IgD-negative memory B cell (primary cell): Measurements from ENCODE around the gene SLX9. TPM values are rescaled to one million over a fixed set of nuclear protein-coding genes. Genes with fewer than 3 reads are reported as not detected.
A peak's percentile ranks its signal among the peaks of the same experiment; 100 is the strongest.
"Not testable (repeated sequence)": the region's sequence is repeated elsewhere in the genome, so short reads cannot be mapped to it uniquely, and the experiment has no call there.

Experiments used
- H3K27ac Mint-ChIP-seq, 3 donors: one replicate each; pipeline ENCODE4 v1.8.0; 2020 to 2022; ENCODE audit warnings: mild to moderate bottlenecking in 3 of 3, mixed read lengths in 3 of 3, moderate library complexity in 1 of 3
- H3K27me3 Mint-ChIP-seq: one replicate; pipeline ENCODE4 v1.8.0; 2021; ENCODE audit warnings: mixed read lengths
- H3K36me3 Mint-ChIP-seq: one replicate; pipeline ENCODE4 v1.8.0; 2020; ENCODE audit warnings: mild to moderate bottlenecking, mixed read lengths
- H3K4me1 Mint-ChIP-seq, 3 donors: one replicate each; pipeline ENCODE4 v1.8.0; 2020 to 2022; ENCODE audit warnings: mixed read lengths in 3 of 3, mild to moderate bottlenecking in 1 of 3
- H3K4me3 Mint-ChIP-seq, 4 donors: one replicate each; pipeline ENCODE4 v1.8.0; 2020 to 2022; ENCODE audit warnings: mild to moderate bottlenecking in 4 of 4, mixed read lengths in 4 of 4, moderate library complexity in 3 of 4
- H3K9me3 Mint-ChIP-seq, 3 donors: one replicate each; pipeline ENCODE4 v1.8.0; 2020 to 2021; ENCODE audit warnings: mixed read lengths in 3 of 3, mild to moderate bottlenecking in 1 of 3
- polyA plus RNA-seq: library from polyadenylated mRNA; unstranded; fragments of 300-500 nt; fragmentation: Illumina TruSeq; gene quantifications from one replicate; pipeline ENCODE4 v1.2.3, GENCODE V29; 2021

SLX9 gene
- polyA plus RNA-seq, 1 donor from 2014 or later = 12.3 TPM

DNA sequence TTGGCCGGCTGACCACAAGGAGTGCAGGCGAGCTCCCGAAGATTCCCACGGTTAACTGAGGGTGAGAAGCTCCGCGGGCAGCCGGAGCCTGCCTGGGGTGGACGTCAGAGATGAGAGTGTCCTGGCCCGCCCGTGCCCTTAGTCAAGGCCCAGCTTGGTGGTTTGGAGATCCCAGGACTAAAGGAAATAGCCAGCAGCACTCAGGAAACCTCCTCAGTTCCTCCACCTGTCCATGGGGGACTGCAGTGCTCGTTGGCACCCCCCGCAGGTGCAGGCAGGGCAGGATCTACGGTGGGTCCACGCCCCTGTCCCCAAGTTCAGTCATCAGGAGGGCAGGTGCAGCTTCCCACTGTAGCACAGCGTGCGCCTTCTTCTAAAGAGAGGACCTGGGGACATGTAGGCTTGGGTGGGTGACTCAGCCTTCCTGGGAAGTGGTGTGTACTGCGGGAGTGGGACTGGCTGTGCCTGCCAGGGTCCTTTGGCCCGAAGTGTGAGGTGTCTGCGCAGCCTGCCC is 32.5 kb downstream of the SLX9 start:
- Mint-ChIP-seq H3K27ac (no peak overlapping the region), H3K36me3 (no peaks in the 10 kb centered on the region), H3K4me3 (no peak overlapping the region), H3K4me1 (peaks cover 1 to 6% (median 2%) of the 10 kb centered on the region in 3 donors), H3K9me3 (no peaks in the 10 kb centered on the region), H3K27me3 (no peaks in the 10 kb centered on the region)

DNA sequence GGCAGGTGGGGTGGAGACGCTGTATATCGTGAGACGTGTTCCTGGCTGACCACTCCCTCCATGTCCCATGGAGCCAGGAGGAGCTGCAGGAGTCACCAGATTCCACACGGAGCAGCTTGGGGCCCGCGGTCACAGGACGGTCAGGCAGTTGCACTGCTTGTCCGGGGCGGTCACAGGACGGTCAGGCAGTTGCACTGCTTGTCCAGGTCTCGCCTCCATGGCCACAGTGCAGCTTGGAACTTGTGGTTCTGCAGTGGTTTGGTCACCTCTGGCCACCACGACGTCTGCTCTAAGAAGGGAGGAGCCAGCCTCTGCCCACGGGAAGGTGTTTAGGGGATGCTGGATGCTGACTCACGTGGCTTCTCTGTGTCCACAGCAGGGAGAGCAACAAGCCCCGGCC is 33.0 kb downstream of the SLX9 start:
- peaks cover 1 to 6% (median 2%) of the 10 kb centered on the region in 3 donors for H3K4me1 Mint-ChIP-seq
- H3K9me3 Mint-ChIP-seq = no peaks in the 10 kb centered on the region
- H3K36me3 Mint-ChIP-seq = no peaks in the 10 kb centered on the region
- no peak overlapping the region for H3K4me3 Mint-ChIP-seq
- no peak overlapping the region for H3K27ac Mint-ChIP-seq
- H3K27me3 Mint-ChIP-seq = no peaks in the 10 kb centered on the region

DNA sequence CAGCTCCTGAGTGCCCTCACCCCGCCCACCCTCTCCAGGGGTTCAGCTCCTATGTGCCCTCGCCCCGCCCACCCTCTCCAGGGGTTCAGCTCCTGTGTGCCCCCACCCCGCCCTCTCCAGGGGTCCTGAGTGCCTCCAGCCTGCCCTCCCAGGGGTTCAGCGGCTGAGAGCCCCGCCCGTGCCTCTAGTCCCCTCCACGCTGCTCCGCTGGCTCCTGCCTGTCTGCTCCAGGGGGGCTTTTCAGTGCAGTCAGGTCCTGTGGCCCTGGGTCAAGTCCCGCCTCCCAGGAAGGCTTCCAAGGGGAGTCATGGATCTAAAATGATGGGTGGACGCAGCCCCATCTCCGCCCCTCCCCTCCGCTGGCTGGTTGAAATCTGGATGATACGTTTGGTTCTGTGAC is 33.8 kb downstream of the SLX9 start:
- Mint-ChIP-seq H3K4me3 (peak overlapping the region in 1 of 4 donors; percentile 29), H3K36me3 (no peaks in the 10 kb centered on the region), H3K4me1 (peaks cover 1 to 6% (median 2%) of the 10 kb centered on the region in 3 donors), H3K9me3 (no peaks in the 10 kb centered on the region), H3K27ac (no peak overlapping the region), H3K27me3 (no peaks in the 10 kb centered on the region)

DNA sequence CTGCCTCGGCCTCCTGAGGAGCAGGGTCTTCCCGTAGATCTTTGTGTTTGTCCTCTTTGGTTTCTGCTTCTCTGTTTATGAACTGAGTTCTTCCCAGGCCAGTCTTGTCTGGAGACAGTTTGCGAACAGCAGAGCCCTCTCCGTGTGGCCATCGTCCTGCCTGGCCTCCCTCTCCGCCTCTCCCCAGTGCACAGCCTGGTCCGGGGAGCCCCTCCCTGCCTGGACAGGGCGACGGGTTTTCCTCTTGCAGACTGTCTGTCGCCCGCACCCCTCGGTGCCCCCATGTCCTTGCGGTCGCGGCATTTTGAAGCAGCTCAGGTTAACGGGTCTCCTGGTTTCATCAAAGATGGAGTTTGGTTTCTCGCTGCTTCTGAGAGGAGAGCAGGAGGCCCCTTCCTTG is 34.8 kb downstream of the SLX9 start:
- Mint-ChIP-seq H3K9me3 (no peaks in the 10 kb centered on the region), H3K4me1 (peaks cover 2 to 4% (median 3%) of the 10 kb centered on the region in 3 donors), H3K27me3 (no peaks in the 10 kb centered on the region), H3K4me3 (no peak overlapping the region), H3K27ac (no peak overlapping the region), H3K36me3 (no peaks in the 10 kb centered on the region)

DNA sequence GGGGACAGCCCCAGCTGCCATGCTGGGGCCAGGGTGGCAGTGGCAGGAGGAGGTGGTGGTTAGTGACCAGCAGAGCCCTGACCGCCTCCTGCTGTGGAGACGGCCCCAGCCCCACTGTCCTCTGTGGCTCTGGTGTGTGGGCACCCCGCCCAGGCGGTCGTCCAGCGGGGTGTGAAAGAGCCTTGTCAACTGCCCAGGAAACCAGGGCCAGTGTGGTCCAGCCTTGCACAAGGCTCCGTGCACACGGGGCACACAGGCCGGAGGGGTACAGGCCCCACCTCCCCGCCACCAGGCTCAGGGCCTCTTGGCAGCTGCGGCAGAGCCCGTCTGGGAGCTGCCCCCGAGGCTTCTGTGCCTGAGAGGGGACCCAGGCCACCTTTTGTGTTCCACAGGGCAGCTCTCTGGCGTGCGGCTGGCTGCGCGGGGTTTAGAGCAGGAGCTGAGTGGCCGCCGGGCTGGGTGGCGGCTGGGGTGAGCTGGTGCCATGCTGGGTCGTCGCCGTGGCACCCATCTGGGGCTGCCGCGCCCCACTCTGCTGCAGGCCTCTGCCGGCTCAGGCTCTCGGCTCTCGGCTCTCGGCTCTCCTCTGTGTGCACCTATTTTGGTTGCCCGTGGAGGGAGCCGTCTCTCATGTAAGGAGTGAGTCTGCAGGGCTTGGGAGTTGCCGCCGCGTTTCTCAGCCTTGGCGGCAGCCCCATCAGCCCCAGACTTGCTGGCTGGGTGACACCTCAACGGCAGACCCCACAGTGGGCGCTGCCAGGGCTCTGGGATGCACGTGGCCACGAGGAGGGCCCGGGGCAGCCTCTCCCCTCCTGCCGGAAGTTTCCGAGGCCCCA is 36.1 kb downstream of the SLX9 start:
- no peaks in the 10 kb centered on the region for H3K36me3 Mint-ChIP-seq
- H3K4me3 Mint-ChIP-seq = no peak overlapping the region
- no peak overlapping the region for H3K27ac Mint-ChIP-seq
- H3K9me3 Mint-ChIP-seq = no peaks in the 10 kb centered on the region
- H3K4me1 Mint-ChIP-seq = peaks cover 0 to 3% (median 0%) of the 10 kb centered on the region in 3 donors
- H3K27me3 Mint-ChIP-seq = no peaks in the 10 kb centered on the region

DNA sequence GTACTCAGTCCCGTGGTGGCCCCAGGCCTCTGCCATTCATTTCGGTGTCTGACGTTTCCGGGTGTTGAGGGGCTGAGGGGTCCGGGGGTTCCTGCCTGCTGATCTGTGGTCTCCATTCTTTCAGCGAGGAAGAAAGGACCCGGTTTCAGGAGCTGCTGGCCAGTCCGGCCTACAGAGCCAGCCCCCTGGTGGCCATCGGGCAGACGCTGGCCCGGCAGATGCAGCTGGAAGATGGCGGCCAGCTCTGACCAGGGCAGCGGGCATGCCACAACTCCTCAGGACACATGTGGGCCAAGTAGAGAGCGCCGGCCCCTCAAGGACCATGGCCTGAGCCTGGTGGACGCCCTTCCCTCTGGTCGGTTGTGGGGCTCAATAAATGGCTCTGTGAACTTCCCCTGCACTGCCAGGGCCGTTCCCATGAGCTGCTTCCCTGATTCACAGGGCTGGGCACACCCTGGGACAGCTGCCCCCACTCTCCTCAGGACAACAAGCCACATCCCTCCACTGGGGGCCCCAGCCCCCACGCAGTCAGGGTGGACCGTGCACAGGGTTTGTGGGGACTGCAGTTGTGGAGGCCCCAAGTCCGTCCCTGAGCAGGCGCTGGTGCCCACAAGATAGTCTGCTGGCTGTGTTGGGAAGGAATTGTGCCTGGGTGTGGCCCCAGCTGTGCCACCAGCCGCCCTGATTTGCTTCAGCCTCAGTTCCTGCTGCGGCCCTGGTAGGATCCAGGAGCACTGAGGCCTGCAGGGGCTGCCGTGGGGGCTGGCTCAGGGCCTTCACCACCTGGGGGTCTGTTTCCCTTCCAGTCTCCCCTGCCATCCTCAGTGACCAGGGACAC is 36.9 kb downstream of the SLX9 start:
- not testable (repeated sequence) for H3K27ac Mint-ChIP-seq, H3K4me3 Mint-ChIP-seq, H3K9me3 Mint-ChIP-seq, H3K4me1 Mint-ChIP-seq, H3K27me3 Mint-ChIP-seq, H3K36me3 Mint-ChIP-seq

DNA sequence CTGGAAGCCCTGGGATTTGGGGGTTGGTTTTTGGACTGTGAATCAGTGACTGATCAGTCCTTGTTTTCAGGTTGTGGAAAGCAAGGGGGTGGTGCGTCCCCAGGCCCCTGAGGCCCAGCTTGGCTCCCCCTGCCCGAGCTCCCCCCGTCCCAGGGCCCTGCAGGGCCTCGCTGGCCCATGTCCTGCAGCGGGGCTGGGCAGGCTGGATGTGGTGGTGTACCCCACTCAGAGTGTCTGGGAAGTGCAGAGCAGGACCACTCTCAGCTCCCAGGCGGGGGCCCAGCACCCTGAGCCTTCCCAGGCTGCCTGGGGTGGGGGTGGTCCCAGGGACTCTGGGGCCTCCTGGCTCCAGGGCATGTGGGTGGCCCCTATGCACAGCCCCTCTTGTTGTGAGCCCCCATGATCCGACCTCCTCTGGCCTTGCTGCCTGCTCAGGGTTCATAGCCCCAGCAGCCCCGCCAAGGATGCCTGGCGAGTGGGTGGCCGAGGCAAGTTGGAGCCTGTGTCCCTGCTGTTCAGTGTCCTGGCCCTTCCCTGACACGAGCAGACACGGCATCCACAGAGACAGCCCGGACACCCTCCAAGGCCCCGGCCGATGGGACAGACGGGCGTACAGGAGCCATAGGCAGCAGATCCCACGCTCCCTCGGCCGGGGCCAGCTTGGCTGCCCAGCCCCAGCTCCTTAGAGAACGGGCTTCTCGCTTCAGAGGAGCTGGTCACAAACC is 37.9 kb downstream of the SLX9 start:
- H3K4me3 Mint-ChIP-seq = no peak overlapping the region
- no peaks in the 10 kb centered on the region for H3K27me3 Mint-ChIP-seq
- H3K27ac Mint-ChIP-seq = no peak overlapping the region
- H3K36me3 Mint-ChIP-seq = no peaks in the 10 kb centered on the region
- no peaks in the 10 kb centered on the region for H3K9me3 Mint-ChIP-seq
- H3K4me1 Mint-ChIP-seq = peaks cover 0 to 3% (median 0%) of the 10 kb centered on the region in 3 donors

DNA sequence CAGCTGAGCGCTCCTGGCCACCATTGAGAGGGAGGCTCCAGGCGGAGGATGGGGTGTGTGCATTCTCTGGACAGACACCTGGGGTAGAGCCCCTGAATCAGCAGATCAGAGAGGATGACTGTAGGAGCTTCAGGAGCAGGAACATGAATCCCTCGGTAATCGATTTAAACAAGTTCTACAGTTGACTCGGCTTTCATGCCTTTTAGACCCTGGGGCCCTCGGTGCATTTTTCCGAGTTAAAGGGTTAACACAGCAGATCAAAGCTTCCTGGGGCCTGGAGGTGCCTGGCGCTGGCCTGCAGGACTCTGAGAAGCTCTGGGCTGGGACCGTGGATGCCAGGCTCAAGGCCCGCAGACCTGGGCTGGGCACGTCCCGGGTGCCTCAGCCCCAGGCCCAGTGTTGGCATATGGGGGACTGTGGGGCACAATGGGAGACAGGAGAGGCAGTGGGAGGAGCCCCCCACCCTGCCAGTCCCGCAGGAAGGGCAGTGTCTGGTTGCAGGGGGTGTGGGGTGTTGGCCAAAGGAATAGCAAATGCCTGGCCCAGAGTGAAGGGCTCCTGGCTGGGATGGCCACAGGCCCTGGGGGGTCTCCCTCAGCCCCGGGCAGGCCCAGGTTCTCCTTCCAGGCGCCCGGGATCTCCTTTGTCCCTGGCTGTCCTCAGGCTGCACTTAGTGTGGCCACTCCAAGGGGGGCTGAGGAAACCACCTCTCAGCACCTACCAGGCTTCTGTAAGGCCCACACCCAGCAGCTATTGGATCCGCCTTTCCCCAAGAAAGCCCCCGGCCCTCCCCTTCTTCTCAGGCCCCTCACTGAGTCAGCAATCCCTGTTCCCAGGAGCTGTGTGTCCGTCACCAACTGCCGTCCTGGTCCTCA is 40.1 kb downstream of the SLX9 start:
- Mint-ChIP-seq H3K36me3 (no peaks in the 10 kb centered on the region), H3K27ac (no peak overlapping the region), H3K9me3 (no peaks in the 10 kb centered on the region), H3K4me1 (peaks cover 0 to 1% (median 0%) of the 10 kb centered on the region in 3 donors), H3K27me3 (no peaks in the 10 kb centered on the region), H3K4me3 (no peak overlapping the region)

DNA sequence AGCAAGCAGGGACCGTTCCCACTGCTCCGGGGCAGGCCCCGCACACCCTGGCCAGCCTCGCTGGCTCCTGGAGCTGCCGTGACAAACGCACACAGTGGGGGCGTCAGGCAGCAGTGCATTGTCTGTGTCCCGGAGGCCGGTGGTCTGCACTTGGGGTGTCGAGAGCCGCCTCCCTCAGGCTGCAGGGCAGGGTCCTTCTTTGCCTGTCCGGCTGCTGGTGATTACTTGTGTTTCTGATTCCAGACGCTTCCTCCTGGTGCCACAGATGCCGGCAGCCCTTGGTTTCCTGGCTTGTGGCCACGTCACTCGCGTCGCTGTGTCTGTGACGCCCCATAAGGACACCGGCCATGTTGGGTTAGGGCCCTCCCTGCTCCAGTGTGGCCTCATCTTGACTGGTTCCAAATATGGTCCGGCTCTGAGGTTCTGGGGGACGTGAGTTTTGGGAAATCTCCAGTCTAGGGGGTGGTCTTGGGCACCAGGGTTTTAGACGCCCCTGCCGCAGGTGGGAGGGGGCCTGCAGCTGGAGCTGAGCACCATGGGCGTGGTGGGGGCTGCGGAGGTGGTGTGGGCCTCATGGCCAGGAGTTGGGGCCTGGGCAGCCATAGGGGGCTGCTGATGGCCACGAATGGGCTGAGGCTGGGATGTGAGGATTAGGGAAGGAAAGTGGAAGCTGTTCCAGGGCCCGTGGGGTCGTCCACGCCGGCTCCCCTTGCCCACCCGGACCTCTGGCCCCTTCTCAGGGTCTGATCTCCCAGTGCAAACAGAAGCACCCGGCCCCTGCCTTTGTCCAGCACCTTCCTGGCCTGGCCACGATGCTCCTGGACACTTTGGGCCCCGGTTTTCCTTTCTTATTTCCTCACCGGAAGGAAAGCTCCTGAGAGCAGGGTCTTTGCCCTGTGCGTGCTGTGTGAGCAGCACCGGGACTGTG is 41.0 kb downstream of the SLX9 start:
- Mint-ChIP-seq H3K27me3 (no peaks in the 10 kb centered on the region), H3K36me3 (no peaks in the 10 kb centered on the region), H3K9me3 (no peaks in the 10 kb centered on the region), H3K4me3 (no peak overlapping the region), H3K27ac (no peak overlapping the region), H3K4me1 (peaks cover 0 to 1% (median 0%) of the 10 kb centered on the region in 3 donors)

DNA sequence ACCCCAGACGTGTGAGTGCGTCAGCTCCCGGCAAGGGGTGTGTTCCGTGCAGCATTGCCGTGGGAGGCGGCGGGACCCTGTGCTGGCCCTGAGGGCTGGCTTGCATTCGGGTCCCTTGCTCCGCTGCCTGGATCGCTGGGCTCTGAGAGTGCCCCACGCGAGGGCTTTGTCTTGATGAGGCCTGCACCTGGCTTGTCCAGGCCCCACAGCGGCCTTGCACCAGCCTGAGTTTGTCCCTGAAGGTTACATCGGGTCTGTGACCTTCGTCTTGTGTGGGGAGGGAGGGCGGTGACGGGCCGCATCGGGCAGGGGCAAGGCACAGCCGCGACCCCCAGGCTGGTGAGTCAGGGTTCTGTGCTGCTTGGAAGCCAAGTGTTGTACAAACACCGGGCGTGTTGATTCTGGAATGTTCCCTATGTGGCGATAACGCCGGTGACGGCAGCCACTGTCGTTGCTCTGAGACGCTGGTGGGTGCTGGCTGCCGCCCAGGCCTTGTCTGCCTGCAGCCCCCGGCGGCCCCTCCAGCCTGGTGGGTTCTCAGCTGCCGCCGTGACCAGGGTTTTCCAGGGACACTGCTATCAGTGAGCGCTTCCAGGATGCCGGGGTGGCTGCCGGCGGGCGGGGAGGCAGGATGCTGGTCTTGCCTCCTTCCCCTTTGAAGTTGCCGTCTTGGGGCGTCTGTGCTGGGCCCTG is 42.9 kb downstream of the SLX9 start:
- Mint-ChIP-seq H3K4me1 (peaks cover 0 to 1% (median 0%) of the 10 kb centered on the region in 3 donors), H3K9me3 (no peaks in the 10 kb centered on the region), H3K27ac (no peak overlapping the region), H3K36me3 (no peaks in the 10 kb centered on the region), H3K27me3 (no peaks in the 10 kb centered on the region), H3K4me3 (no peak overlapping the region)

DNA sequence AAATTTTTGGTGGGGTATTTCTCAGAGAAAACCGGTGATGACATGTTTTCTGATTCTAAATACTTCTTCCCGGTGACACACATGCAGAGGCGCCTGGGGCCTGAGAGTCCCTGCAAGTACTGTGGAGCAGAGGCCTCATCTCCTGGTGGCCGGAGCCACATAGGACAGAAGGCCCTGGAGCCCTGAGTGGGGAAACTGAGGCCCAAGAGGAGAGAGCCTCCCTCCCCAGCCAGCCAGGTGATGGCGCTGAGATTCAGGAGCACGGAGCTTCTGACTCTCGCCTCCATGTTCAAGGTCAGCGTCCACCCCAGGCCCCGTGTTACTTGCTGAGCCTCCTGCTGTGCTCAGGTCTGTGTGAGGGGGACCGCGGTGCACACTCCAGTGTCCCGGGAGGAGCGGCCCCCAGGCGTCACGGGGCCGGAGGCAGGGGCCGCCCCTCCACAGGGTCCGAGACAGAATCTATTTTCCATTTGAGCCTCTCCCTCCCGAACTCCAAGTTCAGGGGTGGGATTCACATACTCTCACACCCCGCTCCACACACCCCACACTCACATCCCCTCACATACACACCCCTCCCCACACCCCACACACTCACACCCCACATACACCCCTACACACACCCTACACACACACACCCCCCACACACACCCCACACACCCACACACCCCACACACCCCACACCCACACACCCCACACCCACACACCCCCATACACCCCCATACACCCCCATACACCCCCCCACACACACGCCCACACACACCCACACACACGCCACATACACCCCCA is 43.8 kb downstream of the SLX9 start:
- no peaks in the 10 kb centered on the region for H3K36me3 Mint-ChIP-seq
- no peak overlapping the region for H3K4me3 Mint-ChIP-seq
- no peaks in the 10 kb centered on the region for H3K27me3 Mint-ChIP-seq
- no peaks in the 10 kb centered on the region for H3K9me3 Mint-ChIP-seq
- H3K27ac Mint-ChIP-seq = no peak overlapping the region
- peaks cover 0 to 1% (median 0%) of the 10 kb centered on the region in 3 donors for H3K4me1 Mint-ChIP-seq

DNA sequence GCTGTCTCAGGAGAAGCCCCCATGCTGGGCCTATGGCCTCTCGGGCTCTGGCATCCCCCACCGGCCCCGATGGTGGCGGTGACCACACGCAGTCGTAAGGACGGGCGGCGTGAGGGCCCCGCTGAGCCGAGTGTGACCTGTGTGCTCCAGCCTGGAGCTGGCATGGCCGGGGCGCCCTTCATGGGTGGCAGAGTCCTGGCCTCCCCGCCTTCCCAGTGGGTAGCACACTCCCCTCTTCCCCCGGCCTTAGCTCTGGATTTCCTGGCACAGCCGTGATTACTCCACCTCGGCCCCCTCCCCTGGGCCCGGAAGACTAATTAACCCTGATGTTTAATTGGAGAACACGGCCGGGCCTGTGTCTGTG is 44.6 kb downstream of the SLX9 start:
- Mint-ChIP-seq H3K9me3 (no peaks in the 10 kb centered on the region), H3K4me3 (no peak overlapping the region), H3K4me1 (peaks cover 0 to under 1% (median 0%) of the 10 kb centered on the region in 3 donors), H3K36me3 (no peaks in the 10 kb centered on the region), H3K27ac (no peak overlapping the region), H3K27me3 (peaks cover under 1% of the 10 kb centered on the region)
